Gastroesophageal sphincter (tissue), 4 donors: ENCODE data around the gene TOMM22. TPM values are rescaled to one million over a fixed set of nuclear protein-coding genes. Genes with fewer than 3 reads are reported as not detected.
"Not testable (repeated sequence)": the region's sequence is repeated elsewhere in the genome, so short reads cannot be mapped to it uniquely, and the experiment has no call there.

Experiments used
- ATAC-seq: fragments of 150-250 bp; one replicate; pipeline ENCODE4 v1.9.1; 2016; ENCODE audit warnings: mild to moderate bottlenecking, moderate library complexity
- H3K27ac ChIP-seq, 4 donors: fragments of 200-600 bp; sonication (generic) in 3 of 4; 1 replicate in 3 of 4; 2 replicates in 1 of 4; pipeline ENCODE4 v1.5.1; 2016 to 2019
- H3K27me3 ChIP-seq: fragments of 200-600 bp; sonication (generic); one replicate; pipeline ENCODE4 v1.5.1; 2019
- H3K36me3 ChIP-seq, 2 donors: fragments of 200-600 bp; sonication (generic); one replicate each; pipeline ENCODE4 v1.5.1; 2019; ENCODE audit warnings: control low read depth in 1 of 2
- H3K4me1 ChIP-seq, 3 donors: fragments of 200-600 bp; sonication (generic); 1 replicate in 2 of 3; 2 replicates in 1 of 3; pipeline ENCODE4 v1.5.1; 2016 to 2019; ENCODE audit warnings: control low read depth in 2 of 3
- H3K4me3 ChIP-seq, 2 donors: fragments of 200-600 bp; sonication (generic); one replicate each; pipeline ENCODE4 v1.5.1; 2019; ENCODE audit warnings: mild to moderate bottlenecking in 1 of 2, moderate library complexity in 1 of 2
- H3K9me3 ChIP-seq, 3 donors: fragments of 200-600 bp; sonication (generic); one replicate each; pipeline ENCODE4 v1.5.1; 2017 to 2019; ENCODE audit warnings: control low read depth in 2 of 3
- CTCF ChIP-seq, 4 experiments: fragments of 200-600 bp in 2 of 4; fragments of 450-650 bp in 2 of 4; sonication (generic) in 1 of 4; IDR thresholded peaks; one replicate each; pipeline ENCODE4 v1.5.1; 2017 to 2019; ENCODE audit warnings: antibody characterized with exemption in 4 of 4, mild to moderate bottlenecking in 2 of 4, moderate library complexity in 2 of 4
- EP300 ChIP-seq: sonication (generic); formaldehyde crosslinking; IDR thresholded peaks from one replicate; pipeline ENCODE4 v1.6.1; 2017; ENCODE audit warnings: antibody characterized with exemption, mild to moderate bottlenecking
- POLR2A ChIP-seq, 2 donors: fragments of 450-650 bp; IDR thresholded peaks; one replicate each; pipeline ENCODE4 v1.6.1; 2017; ENCODE audit warnings: antibody characterized with exemption in 2 of 2, mild to moderate bottlenecking in 2 of 2, moderate library complexity in 1 of 2
- POLR2AphosphoS5 ChIP-seq: sonication (generic); formaldehyde crosslinking; IDR thresholded peaks from one replicate; pipeline ENCODE4 v1.6.1; 2017; ENCODE audit warnings: antibody characterized with exemption
- WGBS, 2 donors: methylation state at CpG; one replicate each; pipeline ENCODE4 v1.1.5; 2018; ENCODE audit warnings: low coverage in 1 of 2; 5-methylcytosine and 5-hydroxymethylcytosine counted together
- total RNA-seq, 4 donors: library from RNA; depleted of rRNA; stranded (reverse); fragments of >200 nt; gene quantifications; one replicate each; pipeline ENCODE4 v1.1.0, GENCODE V29; 2016

The TOMM22 gene
- total RNA-seq, 4 donors from 2014 or later, result 29.6 to 41.2 (median 32.2) TPM

GRCh38 chr22:38641476-38642040 lies 40.2 kb upstream of the TOMM22 start:
- no peak overlapping the region for H3K4me3 ChIP-seq
- WGBS, 2 donors, result 91 to 92% methylated on average over 8 to 12 of the region's 13 CpGs
- TF ChIP-seq POLR2AphosphoS5 (no peak), CTCF (IDR thresholded peaks at IDR 0.05) (no peak), EP300 (no peak), POLR2A (IDR thresholded peaks at IDR 0.05) (no peak)
- peaks cover 0 to 6% of the 10 kb centered on the region in 2 donors for H3K36me3 ChIP-seq
- no peaks in the 10 kb centered on the region for H3K9me3 ChIP-seq
- ATAC-seq, result no peak
- no peak overlapping the region for H3K27ac ChIP-seq
- no peaks in the 10 kb centered on the region for H3K27me3 ChIP-seq
- no peaks in the 10 kb centered on the region for H3K4me1 ChIP-seq

GRCh38 chr22:38644245-38644644 lies 37.5 kb upstream of the TOMM22 start:
- ATAC-seq, result peak; percentile 87
- H3K27me3 ChIP-seq, H3K4me1 ChIP-seq, H3K36me3 ChIP-seq, H3K9me3 ChIP-seq, H3K4me3 ChIP-seq, H3K27ac ChIP-seq: not testable (repeated sequence)
- 91 to 93% methylated on average over 5 of the region's 5 CpGs for WGBS, 2 donors

- Histone ChIP-seq H3K27me3 (no peaks in the 10 kb centered on the region), H3K9me3 (no peaks in the 10 kb centered on the region), H3K4me3 (no peak overlapping the region), H3K27ac (no peak overlapping the region), H3K4me1 (no peaks in the 10 kb centered on the region), H3K36me3 (no peaks in the 10 kb centered on the region)
- no peak for ATAC-seq
- 92 to 100% methylated on average over 1 to 6 of the region's 6 CpGs for WGBS, 2 donors
- TF ChIP-seq EP300 (no peak), POLR2AphosphoS5 (no peak), POLR2A (IDR thresholded peaks at IDR 0.05) (no peak), CTCF (IDR thresholded peaks at IDR 0.05) (no peak)
These were observed 36.3 kb upstream of the TOMM22 start for GRCh38 chr22:38645430-38645829.

GRCh38 chr22:38649841-38650522 lies 31.8 kb upstream of the TOMM22 start:
- WGBS, 2 donors, result 71 to 83% methylated on average over 5 of the region's 5 CpGs
- Histone ChIP-seq H3K9me3 (no peaks in the 10 kb centered on the region), H3K4me3 (no peak overlapping the region), H3K36me3 (no peaks in the 10 kb centered on the region), H3K27ac (no peak overlapping the region), H3K27me3 (no peaks in the 10 kb centered on the region), H3K4me1 (no peaks in the 10 kb centered on the region)
- TF ChIP-seq EP300 (no peak), POLR2AphosphoS5 (no peak), CTCF (IDR thresholded peaks at IDR 0.05) (no peak), POLR2A (IDR thresholded peaks at IDR 0.05) (no peak)
- ATAC-seq, result no peak

GRCh38 chr22:38652859-38653258 lies 28.9 kb upstream of the TOMM22 start:
- Histone ChIP-seq H3K4me3 (no peak overlapping the region), H3K27me3 (no peaks in the 10 kb centered on the region), H3K36me3 (no peaks in the 10 kb centered on the region), H3K9me3 (no peaks in the 10 kb centered on the region), H3K27ac (no peak overlapping the region), H3K4me1 (peaks cover 0 to 18% (median 8%) of the 10 kb centered on the region in 3 donors)
- no peak for TF ChIP-seq CTCF (IDR thresholded peaks at IDR 0.05)
- no peak for TF ChIP-seq EP300
- TF ChIP-seq POLR2AphosphoS5, result no peak
- TF ChIP-seq POLR2A (IDR thresholded peaks at IDR 0.05), result no peak
- no peak for ATAC-seq
